Left cardiac atrium (tissue), 4 donors: ENCODE data around the gene FAM114A1. TPM values are rescaled to one million over a fixed set of nuclear protein-coding genes. Genes with fewer than 3 reads are reported as not detected.
A peak's percentile ranks its signal among the peaks of the same experiment; 100 is the strongest.
"Not testable (repeated sequence)": the region's sequence is repeated elsewhere in the genome, so short reads cannot be mapped to it uniquely, and the experiment has no call there.

ENCODE experiments used
- ATAC-seq, 2 donors: fragments of 200-7000 bp; cut with Tn5 transposase; one replicate each; pipeline ENCODE4 v1.9.1; 2020; ENCODE audit warnings: mild to moderate bottlenecking in 2 of 2, moderate library complexity in 2 of 2
- DNase-seq: peaks from one replicate; pipeline ENCODE4 v3.0.0-alpha.2; 2020
- intact Hi-C, 2 donors: fragments of 100-400 bp; cut with DNase I; formaldehyde crosslinking; loops; one replicate each; pipeline versions ENCODE4 v1.14.1 to v1.15.1; 2022 to 2023
- total RNA-seq, 2 donors: library from RNA; stranded (reverse); fragmentation: NEBNext Ultra II Directional; extraction: Animal tissue kit (Norgen Biotek cat#: 25700); gene quantifications; one replicate each; pipeline ENCODE4 v1.2.1, GENCODE V29; 2021
- donor health status: DM: no; HTN: yes; CAD: no.
- donor health status: DM: no; HTN: yes; CAD: no; lungs with severe emphysema.
- donor health status: DM: yes; HTN: yes; CAD: no.
- donor health status: Dilated cardiomyopathy.

The FAM114A1 gene
- total RNA-seq, 2 donors from 2014 or later, result 38.3 to 49.2 TPM

DNA sequence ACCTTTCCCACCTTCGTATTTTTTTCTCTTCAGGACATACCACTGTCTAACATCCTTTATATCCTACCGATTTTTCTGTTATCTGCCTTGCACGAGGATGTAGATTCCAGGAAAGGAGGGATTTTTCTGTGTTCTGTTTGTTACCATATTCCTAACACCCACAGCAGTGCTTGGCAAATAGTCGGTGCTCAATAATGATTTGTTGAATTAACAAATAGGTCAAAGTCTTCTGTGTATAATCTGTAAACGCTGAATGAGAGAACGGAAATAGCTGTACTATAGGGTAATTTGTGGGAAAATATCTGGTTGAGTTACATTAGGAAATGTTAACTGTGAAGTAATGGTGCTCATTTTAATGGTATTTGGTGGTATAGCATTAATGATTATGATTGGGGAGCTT, 83.1 kb downstream of the FAM114A1 start:
- no peak for ATAC-seq

DNA sequence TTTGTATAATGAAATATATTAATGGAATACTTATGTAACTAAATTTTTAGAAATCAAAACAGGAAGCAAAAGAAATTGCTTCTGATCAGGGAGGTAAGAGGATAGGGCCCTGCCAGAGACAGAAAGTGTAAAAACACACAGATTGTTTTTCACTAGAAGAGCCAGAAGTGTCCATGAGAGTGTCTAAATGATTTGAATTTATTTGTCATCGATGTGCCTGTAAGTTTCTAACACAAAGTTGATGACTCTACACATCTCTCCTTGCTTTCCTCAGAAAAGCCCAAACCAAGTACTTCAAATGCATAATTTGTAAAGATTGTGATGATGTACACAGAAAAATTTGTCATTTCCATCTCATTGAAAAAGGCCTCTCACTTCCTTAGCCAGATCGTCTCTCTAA, 84.0 kb downstream of the FAM114A1 start:
- DNase-seq (no peak), ATAC-seq (no peak)
- intact Hi-C loops, result no loop called here

More for the DNA sequence above, 83.1 kb downstream of the FAM114A1 start:
- intact Hi-C loops, result no loop called here
- no peak for DNase-seq

DNA sequence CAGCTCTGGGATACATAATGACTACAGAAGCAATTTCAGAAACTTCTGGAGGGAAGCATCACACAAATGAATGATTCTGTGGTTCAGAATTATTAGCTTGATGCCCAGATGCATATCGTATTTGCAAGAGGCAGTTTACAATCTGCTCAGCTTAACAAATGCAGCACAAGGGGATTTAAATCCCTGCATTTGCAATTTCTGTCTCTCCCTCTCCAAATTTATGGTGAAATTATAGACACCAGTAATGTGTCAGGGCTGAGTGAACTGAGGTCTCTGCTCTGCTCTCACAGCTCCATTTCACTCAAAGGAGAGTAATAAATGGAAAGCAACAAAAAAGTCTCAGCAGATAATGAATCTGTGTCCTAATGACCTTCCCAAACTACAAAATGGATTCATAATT, 84.4 kb downstream of the FAM114A1 start:
- DNase-seq (no peak), ATAC-seq (no peak)
- intact Hi-C loops, result no loop called here

DNA sequence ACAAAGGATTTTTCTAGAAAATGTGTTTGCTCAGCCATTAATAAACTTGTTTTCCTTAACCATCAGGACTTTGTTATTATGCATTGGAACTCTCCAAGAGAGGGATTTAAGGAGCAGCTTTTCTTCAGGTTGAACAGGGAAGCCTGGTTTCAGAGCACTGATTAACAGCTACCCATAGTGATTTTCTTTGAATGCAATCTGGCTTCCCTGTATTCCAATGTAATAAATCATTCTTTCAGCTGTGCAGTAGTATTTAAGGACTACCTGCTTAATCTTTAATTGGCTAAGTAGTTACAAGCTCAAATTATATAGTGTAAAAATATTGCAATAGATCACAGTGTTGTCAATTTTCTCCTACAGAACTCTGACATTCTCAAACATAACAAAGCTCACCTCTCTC, 87.1 kb downstream of the FAM114A1 start:
- DNase-seq (no peak), ATAC-seq (no peak)
- intact Hi-C loops, result no loop called here

DNA sequence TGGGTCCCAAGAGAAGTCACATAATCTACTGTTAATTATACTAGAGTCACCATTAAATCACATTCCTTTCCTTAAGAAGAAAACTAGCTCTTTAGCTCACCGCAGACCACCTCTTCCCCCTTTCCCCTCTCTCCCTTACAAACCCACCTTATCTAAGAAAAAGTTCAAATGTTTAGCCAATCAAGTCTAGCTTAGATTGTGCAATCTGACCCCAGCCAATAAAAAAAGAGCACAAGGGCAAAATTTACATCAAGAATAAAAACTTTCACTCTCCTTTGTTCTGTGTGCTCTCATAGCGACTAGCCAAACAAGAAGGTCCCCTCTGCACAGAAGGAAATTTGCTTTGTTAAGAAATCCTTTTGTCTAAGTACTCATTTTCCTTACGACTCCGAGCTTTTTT, 88.4 kb downstream of the FAM114A1 start:
- ATAC-seq (no peak), DNase-seq (no peak)
- intact Hi-C loops, result no loop called here

DNA sequence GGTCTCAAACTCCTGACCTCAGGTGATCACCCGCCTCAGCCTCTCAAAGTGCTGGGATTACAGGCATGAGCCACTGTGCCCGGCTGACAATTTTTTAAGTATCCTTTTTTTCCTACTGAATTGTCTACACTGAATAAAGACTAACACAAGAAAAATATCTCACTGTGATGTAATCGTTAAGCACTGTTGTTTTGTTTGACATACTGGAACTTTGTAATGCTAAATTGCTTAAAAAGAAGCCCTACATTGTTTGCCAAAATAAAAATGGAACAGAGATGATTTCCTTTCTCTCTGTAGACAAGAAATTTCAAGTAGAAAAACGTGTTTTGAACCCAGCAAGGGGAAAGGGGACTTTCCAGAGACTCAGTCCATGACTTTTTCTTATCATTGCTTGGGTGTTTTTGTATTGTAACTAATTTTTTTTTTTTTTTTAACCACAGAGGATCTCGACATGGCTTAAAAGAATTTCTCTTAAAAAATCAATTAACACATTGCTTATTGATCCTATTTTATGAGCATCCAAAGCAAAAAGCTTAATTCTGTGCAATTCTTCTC, 89.7 kb downstream of the FAM114A1 start:
- intact Hi-C loops, result no loop called here
- ATAC-seq, result no peak

DNA sequence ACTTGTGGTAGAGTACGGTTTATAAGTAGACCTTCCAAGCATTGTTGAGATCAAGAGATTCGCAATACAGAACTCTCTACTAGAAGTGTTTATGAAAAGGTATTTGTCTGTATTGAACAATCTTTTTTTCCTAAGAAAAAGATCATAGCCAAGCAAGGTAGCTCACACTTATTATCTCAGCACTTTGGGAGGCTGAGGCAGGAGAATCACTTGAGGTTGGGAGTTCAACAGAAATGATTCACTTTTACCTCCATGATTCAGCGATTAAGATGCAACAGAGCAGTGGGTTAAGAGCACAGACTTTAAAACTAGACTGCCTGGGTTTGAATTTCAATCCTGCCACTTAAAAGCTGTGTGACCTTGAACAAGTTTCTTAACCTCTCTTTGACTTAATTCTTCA, 90.3 kb downstream of the FAM114A1 start:
- ATAC-seq (no peak), DNase-seq (no peak)
- intact Hi-C loops, result no loop called here

More for the DNA sequence above, 89.7 kb downstream of the FAM114A1 start:
- DNase-seq, result no peak

DNA sequence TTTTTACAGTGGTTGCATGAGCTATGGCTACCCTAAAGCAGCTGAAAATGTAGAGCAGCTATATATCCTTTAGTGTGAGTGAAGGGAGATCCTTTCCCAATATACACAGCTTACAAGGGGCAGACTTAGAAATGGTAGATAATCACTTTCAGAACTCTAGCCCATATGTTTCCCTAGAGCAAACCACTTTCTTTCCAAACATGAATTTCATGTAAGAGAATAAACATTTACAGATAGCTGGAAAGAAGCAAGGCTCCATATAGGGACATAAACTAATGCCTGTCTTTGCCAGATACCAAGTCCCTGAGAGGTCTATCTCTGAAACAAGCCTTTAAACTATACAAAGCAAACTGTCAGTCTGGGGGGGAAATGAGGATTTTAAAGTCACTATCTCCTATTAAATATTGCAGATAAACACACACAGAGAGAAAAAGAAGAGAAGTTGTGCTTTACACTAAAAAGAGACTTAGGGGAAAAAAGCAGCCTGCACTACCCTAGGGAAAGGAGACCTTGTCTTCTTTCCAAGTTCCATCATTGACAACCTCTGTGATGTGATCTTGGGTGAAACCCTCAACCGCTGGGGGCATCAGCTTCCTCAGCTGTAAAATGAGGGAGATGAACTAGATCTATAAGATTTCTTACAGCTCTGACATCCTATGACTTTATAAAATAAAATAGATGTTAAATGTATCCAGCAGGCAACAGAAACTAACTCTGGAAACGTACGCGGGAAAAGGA, 91.0 kb downstream of the FAM114A1 start:
- intact Hi-C loops, result no loop called here

DNA sequence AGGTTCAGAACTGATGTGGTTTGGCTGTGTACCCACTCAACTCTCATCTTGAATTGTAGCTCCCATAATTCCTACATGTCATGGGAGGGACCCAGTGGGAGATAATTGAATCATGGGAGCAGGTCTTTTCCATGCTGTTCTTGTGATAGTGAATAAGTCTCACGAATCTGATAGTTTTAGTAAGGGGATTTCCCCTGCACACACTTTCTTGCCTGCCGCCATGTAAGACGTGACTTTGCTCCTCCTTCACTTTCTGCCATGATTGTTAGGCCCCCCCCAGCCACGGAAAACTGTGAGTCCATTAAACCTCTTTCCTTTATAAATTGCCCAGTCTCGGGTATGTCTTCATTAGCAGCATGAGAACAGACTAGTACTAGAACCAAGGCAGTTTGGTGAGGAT, 91.6 kb downstream of the FAM114A1 start:
- ATAC-seq, DNase-seq, intact Hi-C loops: not testable (repeated sequence)

More for the DNA sequence above, 91.0 kb downstream of the FAM114A1 start:
- ATAC-seq (no peak), DNase-seq (no peak)

DNA sequence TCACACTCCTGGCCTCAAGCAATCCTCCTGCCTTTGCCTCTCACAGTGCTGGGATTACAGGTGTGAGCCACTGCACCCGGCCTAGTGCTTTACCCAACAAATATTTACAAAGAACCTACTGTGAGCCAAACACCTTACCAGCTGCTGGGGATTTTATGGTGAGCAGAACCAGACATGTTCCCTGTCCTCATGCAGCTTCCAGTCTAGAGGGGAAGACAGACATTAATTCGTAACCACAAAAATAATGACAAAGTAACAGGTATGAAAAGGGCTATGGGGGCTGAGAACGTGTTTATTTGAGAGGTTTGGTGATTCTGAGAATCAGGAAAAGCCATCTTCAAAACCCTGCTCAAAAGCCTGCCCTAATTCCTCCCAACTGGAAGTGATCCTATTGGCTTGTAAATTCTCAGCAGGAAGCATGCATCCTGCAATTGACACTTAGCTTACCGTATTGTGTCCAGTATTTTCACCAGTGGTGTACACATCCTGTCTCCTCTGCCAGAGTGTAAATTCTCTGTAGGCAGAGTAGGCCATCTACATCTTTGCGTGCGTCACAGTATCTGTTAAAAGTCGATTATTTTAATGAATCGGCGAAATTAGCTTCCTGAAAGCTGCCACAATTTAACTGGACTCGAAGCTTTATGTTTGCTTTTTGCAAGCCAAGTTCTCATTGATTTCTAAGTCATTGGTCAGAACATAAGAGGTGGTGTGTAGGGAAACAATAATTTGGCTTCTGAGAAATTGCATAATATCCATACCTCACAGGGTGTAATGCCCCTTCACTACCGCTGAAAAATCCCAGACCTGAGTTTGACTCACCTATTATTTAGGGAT, 97.6 kb downstream of the FAM114A1 start:
- DNase-seq (no peak), ATAC-seq (no peak)
- intact Hi-C loops, result no loop called here

DNA sequence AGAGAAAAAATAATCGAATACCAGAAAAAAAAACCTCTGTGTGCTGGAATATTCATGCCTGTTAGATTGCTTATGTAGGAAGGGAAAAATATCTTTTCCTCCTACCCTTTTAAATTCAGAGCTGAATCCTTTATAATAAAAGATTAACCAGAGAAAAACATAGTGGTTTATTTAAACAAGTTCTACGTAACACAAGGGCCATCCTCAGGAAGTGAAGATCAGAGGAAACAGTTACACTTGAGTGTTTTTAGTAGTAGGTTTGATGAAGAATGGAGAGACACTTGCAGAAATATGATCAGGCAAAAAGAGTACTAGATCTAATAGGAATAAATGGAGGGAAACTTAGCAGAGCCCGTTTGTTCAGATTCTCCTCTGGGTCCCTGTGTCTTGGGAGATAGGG, 98.3 kb downstream of the FAM114A1 start:
- intact Hi-C loops, result no loop called here
- DNase-seq (no peak), ATAC-seq (no peak)

DNA sequence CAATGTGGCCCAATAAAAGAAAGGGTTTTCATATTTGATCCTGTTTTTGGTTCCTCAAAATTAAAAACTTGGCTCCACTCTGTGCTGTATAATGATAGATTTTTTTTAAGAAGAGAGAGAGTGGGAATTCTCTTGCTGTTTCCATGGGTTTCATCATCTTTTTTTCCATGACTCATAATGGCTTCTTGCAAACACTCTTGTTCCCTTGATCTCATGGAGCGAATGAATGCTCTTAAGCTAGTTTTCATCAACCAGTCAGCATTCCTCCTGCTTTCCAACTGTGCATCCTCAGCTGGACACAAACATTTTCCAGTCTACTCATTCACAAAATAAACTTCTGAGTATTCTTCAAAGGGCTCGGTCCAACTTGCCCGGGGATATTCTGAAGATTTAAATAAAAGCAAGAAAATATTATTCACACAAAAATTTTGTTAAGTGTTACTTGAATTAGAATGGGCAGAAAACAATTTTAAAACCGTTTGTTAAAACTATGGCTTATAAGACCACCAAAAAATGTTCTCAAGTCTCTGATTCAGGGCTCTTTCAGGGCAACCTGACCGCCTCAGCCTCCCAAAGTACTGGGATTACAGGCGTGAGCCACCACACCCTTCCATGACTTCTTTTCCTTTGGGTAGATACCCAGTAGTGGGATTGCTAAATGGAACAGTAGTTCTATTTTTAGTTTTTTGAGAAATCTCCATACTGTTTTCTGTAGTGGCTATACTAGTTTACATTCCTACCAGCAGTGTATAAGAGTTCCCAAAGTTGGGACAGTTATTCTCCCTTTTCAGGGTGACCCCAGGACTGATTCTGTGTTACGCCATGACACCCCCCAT, 99.9 kb downstream of the FAM114A1 start:
- intact Hi-C loops, result no loop called here
- DNase-seq (no peak), ATAC-seq (peak in 1 of 2 donors; percentile 91)

DNA sequence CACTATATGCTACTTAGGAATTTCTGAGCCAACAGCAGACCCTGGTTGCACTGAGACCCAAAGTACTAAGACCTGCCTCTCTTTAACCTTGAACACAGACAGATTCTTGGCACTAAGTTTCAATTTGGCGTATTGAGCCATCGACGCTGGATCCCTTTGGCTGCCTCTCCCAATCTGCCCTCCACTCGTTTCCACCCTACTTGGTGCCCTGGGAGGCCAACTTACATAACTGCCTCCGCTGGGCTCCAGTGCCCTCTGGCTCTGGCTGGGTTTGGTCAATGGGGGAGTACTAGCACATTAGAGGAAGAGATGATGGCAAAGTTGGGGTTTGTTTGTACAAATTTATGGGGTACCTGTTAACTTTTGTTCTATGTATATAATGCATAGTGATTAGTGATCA, 101.1 kb downstream of the FAM114A1 start:
- peak in 1 of 2 donors; percentile 38 for ATAC-seq
- DNase-seq, result no peak
- intact Hi-C loops, result no loop called here

DNA sequence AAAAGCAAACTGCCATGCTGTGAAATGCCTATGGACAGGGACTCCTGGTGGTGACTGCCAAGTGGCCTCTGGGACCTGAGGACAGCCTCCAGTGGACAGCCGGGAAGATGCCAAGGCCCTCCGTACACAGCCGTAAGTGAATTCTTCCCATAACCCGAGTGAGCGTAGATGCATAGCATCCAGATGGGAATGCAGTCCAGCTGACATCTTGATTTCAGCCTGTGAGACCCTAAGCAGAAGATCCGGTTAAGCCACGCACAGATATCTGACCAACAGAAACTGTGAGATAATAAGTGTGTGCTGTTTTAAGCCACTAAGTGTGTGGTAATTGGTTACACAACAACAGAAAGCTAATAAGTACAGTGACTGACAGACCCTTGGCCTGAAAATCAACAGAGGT, 108.7 kb downstream of the FAM114A1 start:
- intact Hi-C loops, result no loop called here
- no peak for DNase-seq
- no peak for ATAC-seq

DNA sequence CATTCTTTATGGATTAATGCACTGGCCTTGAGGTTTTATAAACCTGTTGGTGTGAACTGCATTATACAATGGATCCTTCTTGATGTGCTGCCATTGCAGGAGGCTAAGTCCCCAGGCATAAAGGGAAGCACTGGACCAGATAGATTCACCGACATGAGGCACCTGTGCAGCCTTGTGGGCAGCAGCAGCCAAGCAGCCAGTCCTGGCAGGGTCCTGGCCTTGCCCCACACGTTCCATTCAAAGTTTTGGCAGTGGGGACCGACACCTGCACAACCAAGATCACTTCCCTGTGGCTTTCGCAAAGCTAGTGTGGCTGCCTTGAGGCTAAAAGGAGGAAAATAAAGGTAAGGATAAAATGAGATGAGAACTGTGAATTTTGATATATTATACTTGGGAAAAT, 111.5 kb downstream of the FAM114A1 start:
- intact Hi-C loops, result no loop called here
- no peak for DNase-seq
- no peak for ATAC-seq

DNA sequence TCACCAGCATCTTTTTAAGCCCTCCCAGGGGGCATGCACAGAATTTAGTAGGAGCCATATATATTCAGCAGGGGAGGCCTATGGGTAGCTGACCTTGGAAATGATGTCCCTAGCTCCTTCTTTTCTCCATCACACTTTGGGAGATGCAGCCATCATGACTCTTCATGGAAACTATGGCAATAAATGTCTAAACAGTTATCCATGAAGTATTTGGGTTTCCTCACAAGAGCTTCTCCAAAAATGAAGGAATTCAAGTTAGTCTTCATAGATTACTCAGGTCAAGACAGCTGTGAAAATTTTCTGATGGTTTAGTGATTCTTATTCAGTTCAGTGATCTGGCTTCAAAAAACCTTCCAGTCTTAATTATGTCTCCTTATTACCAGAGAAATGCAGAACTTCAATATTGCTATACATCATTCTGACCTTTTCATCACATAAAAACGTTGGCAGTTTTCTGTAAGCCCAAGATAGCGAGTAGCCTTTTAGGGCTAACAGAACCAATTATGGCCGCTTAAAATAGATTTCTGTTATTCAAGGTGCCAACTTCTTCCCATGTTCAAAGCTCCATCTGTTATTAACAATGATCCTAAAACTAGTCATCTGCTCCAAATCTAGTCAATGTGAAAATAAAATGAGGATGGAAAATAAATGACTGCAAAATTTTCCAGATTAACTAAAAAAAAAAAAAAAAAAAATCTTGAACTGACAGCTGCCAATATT, 112.1 kb downstream of the FAM114A1 start:
- no peak for ATAC-seq
- DNase-seq, result no peak
- intact Hi-C loops, result no loop called here

DNA sequence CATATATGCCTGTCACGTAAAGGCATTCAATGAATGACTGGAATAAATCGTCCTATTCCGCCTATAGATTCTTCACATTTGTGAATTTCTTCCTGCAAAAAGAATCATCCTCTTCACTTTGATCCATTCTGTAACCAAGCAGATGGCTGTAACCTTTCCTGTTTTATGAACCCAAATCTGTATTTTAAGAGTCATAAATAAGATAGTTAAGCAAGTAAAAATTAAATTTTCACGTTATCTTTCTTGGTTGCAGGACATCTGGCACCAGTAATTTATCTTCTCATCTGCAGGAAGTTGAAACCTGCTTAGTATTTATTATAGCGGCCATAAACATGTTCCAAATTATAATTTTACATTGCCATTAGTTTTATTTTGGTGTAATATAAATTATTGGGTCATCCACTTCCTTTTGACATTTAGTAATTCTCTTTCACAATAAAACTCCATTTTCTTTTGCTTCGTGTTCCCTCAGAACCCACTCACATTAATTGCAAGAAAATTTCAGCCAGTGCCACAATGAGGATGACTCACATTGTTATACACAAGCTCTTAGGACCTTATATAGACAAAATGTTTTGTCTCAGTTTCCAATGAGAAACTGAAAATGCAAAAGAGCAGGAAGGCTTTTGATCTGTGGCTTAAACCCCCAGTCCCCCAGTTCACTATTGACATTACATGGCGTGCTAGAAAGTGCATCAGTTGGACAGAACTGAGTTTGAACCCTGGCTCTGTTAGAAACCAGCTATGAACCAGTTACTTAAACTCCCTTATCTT, 113.5 kb downstream of the FAM114A1 start:
- intact Hi-C loops, result no loop called here
- ATAC-seq (no peak), DNase-seq (no peak)
